NCI-H2081 (cell line): ENCODE results near the gene BRPF1.

Source experiments
- DNase-seq, 2 experiments: peaks; one replicate each; lab custom pipeline; 2025; lab: John Stamatoyannopoulos, UW

The BRPF1 gene

GRCh38 chr3:9791127-9791526 lies 59.6 kb downstream of the BRPF1 start:
- no peak for DNase-seq

GRCh38 chr3:9791790-9792404 lies 60.4 kb downstream of the BRPF1 start:
- no peak for DNase-seq

GRCh38 chr3:9792405-9793160 lies 61.0 kb downstream of the BRPF1 start, which contains the start of the genes ARPC4 and TADA3:
Gene ARPC4, plus strand, starts transcription at chr3:9793082. Its CDS starts 40 bp downstream, at chr3:9793122.
Gene TADA3, minus strand, starts transcription at chr3:9792473. Its CDS starts 1,007 bp downstream, at chr3:9791466.
- peak; percentile 80 to 90 for DNase-seq

GRCh38 chr3:9793161-9793781 lies 61.7 kb downstream of the BRPF1 start:
- no peak for DNase-seq

- DNase-seq: no peak
Observed at GRCh38 chr3:9794400-9794799, 62.9 kb downstream of the BRPF1 start.

- no peak for DNase-seq
Observed at GRCh38 chr3:9795207-9795606, 63.7 kb downstream of the BRPF1 start.

GRCh38 chr3:9797196-9797945 lies 65.8 kb downstream of the BRPF1 start:
- no peak for DNase-seq
